ENCODE measurements around the gene MMGT1.

Gene MMGT1

DNA sequence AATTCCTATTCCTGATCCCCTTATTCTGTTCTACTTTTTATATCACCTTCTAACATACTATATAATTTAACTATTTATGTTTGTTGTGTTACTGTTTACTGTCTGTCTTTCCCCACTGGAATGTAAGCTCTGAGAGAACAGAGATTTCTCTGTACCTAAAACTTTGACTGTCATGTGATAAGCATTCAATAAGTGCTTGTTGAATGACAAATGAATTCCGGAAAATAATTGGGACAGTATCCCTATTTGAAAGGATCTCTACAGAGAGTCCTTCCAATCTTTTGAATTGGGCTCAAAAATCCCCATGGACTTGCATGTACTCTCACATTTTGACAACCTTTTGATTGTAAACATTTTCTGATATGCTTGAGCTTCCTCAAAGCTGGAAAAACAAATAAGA is 1.6 kb upstream of the MMGT1 start:
- TF ChIP-seq, protein P1, sequence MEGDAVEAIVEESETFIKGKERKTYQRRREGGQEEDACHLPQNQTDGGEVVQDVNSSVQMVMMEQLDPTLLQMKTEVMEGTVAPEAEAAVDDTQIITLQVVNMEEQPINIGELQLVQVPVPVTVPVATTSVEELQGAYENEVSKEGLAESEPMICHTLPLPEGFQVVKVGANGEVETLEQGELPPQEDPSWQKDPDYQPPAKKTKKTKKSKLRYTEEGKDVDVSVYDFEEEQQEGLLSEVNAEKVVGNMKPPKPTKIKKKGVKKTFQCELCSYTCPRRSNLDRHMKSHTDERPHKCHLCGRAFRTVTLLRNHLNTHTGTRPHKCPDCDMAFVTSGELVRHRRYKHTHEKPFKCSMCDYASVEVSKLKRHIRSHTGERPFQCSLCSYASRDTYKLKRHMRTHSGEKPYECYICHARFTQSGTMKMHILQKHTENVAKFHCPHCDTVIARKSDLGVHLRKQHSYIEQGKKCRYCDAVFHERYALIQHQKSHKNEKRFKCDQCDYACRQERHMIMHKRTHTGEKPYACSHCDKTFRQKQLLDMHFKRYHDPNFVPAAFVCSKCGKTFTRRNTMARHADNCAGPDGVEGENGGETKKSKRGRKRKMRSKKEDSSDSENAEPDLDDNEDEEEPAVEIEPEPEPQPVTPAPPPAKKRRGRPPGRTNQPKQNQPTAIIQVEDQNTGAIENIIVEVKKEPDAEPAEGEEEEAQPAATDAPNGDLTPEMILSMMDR (IDR thresholded peaks at IDR 0.05): no peak

DNA sequence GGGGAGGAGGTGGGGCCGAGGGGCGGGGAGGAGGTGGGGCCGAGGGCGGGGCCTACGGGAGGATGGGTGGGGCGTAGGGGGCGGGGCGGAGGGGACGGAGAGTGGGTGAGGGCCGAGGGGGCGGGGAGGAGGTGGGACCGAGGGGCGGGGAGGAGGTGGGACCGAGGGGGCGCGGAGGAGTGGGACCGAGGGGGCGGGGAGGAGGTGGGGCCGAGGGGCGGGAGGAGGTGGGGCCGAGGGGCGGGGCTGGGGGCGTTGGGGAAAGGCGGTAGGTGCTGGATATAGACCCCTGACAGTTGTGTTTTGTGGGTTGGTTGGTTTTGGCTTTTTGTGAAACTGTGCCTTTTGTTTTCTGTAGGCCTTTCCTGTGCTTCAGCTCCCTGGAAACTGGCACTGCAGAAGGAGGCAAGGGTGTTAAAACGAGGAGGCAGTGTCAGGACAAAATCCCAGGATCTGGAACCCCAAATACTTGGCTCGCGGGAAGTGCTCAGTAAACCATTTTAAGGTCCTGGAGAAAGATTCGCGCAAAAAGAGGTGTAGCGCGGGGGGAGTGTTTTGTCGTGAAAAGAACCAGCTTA is 580 bp upstream of the MMGT1 start:
- TF ChIP-seq, protein P1 (IDR thresholded peaks at IDR 0.05): no peak

DNA sequence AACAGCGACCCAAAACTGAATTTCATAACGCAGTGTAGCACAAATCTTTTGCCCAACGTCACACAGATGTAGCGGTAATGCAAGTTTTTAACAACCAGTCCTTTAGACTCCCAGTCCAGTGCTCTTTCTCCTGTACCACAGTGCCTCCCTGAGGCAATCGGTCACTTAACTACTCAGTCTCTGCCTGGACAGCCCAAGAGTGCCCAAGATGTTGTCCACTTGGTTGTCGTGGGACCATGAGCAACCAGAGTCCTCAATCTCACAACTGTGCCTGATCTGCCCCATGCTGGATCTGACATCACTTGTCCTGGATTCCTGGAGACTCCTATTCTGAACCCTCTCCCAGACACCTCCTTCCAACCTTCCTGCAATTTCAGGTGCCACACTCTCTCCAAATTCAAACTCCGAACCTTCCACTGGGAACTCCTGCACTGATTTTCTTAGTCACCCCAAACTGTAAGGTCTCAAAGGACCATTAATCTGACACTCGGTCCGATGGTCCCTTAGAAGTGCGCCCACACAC is 702 bp downstream of the MMGT1 start:
- TF ChIP-seq, protein P1 (IDR thresholded peaks at IDR 0.05): 0 out of 2 replicates have a peak, but pooled peaks have one; percentile 20

DNA sequence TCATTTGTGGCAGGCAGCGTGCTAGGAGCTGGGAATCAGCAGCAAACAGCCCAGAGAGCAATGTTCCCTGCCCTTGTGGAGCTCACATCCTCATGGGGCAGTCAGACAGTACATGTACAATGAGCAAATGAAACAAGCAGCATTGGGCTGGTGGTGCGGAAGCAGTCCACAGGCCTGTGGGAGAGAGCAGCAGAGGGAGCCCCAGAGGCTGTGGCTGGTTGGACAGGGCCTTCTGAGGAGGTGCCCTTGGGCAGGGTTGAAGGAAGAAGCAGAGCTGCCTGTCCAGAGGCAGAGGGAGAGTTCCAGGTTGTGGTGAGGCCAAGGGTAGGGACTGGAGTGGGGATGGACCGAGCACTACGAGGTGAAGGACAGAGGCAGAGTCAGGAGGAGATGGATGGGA is 22.5 kb downstream of the MMGT1 start:
- TF ChIP-seq, protein P1 (IDR thresholded peaks at IDR 0.05): no peak

DNA sequence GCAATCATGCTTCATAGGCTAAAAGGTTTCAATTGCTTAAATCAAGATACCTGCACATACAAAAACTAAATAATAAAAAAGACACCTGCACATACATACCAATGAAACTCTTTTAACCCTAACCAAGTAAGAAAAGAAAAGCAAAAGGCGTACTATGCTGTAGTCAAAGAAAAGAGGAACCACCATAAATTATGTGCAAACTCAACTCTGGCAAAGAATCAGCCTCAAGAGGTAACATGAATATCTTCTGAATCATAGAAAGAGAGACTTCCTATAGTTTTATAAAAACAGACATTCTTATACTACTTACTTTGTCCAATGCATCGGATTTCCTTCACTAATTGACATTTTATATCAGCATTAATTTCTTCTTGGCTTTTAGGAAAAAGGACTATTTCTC is 29.3 kb downstream of the MMGT1 start:
- TF ChIP-seq, protein P1 (IDR thresholded peaks at IDR 0.05): no peak

DNA sequence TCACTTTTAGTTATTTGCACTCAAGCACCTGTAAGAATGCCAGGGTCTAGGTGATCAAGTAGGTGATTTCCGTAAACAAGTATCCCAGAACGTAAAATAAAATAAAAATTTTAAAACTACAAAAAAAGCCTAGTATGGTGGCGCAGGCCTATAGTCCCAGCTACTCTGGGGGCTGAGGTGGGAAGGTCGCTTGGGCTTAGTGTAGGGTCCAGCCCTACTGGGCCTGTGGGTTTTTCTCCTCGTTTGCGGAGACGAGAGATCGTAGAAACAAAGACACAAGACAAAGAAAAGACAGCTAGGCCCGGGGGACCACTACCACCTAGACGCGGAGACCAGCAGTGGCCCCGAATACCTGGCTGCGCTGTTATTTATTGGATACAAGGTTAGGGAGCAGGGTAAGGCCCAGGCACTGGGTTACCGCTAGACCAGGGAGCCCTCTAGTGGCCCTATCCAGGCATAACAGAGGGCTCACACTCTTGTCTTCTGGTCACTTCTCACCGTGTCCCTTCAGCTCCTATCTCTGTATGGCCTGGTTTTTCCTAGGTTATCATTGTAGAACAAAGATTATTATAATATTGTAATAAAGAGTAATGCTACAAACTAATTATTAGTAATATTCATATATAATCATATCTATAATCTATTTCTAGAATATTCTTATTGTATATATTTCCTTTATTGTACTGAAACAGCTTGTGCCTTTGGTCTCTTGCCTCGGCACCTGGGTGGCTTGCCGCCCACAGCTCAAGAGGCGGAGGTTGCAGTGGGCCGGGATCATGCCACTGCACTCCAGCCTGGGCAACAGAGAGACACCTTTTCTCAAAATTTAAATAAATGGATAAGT is 41.9 kb downstream of the MMGT1 start:
- TF ChIP-seq, protein P1 (IDR thresholded peaks at IDR 0.05): peak; percentile 61

DNA sequence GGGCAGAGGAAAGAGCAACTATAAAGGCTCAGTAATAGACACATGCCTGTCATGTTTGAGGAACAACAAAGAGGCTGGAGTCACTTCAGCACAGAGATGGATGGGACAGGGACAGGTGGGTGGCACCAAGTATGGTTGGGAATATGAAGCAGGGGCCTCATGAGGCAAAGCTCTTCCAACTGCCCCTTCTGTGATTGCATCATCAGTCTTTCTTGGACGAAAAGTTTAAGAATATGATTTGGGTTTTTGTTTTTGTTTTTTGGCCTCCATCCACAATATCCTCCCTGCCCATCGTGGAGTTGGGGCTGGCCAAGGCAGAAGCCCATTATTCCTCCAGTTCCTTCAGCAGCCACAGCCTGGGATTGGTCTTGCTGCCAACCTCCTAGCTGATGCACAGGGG is 45.9 kb downstream of the MMGT1 start:
- TF ChIP-seq, protein P1 (IDR thresholded peaks at IDR 0.05): no peak

All from LNCAP (cell line).